Right lobe of liver (tissue), 4 donors: ENCODE data around the gene PARP3.

Experiments used
- CTCF ChIP-seq, 4 donors: fragments of 200-600 bp in 3 of 4; fragments of 450-650 bp in 1 of 4; IDR thresholded peaks; one replicate each; pipeline versions ENCODE4 v1.5.1 to v1.8.0; 2016 to 2022; ENCODE audit warnings: antibody characterized with exemption in 4 of 4, mild to moderate bottlenecking in 2 of 4
- POLR2A ChIP-seq: fragments of 450-650 bp; IDR thresholded peaks from one replicate; pipeline ENCODE4 v1.6.1; 2017; ENCODE audit warnings: antibody characterized with exemption, mild to moderate bottlenecking
- donor health status: DM: no; HTN: no; CAD: no.
- donor health status: DM: no; HTN: no; CAD: no.
- donor health status: DM: no; HTN: yes; CAD: no.

GRCh38 chr3:51916418-51916817 is 25.7 kb upstream of the PARP3 start:
- TF ChIP-seq POLR2A (no peak), CTCF (IDR thresholded peaks at IDR 0.05) (no peak)
